NCI-H2081 treated with DMSO at 0.1 percent for 48 hours (cell line): Measurements from ENCODE around the gene HYLS1.
"Not testable (repeated sequence)": the region's sequence is repeated elsewhere in the genome, so short reads cannot be mapped to it uniquely, and the experiment has no call there.

Experiments
- DNase-seq: peaks from one replicate; lab custom pipeline; 2025; lab: John Stamatoyannopoulos, UW

The HYLS1 gene

DNA sequence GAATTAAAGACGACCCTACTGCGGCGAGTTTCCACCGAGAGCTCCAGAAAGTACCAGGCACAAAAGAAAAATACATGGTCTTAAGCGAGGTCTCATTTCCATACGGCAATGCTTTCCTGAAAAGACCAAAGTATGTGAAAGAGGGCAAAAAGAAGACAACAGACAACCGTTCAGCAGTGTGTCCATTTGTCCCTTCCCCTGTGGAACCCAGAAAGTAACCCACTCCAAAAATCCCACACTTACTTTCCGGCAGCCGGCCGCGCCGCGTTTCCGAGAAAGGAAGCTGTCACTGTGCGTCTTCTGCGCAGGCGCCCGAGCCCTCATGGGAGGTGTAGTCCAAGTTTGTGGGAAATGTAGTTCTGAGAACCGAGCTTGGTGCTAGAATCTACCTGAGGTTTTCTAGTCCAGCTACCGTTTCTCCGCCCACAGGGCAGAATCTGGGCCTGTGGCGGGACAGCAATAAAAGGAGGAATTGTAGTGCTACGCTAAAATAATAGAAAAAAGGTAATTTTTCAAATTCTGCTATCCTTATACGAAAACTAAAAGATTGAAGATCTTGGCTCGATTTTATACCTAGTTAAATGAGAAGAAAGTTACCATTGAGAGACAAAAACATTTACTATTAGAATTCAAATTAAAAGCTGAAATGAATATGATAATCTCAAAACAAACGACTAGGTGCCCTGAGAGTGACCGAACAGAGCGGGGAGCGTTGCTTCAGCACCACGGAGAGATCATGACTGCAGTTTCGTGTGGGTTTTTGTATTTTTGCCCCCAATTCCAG, 15.7 kb downstream of the HYLS1 start, which contains the start of gene PUS3:
TSS of gene PUS3 (minus strand) at position 280 of the 784 bp plus-strand sequence. CDS start 6,922 bp downstream, outside the sequence.
- DNase-seq, result peak; percentile 87

DNA sequence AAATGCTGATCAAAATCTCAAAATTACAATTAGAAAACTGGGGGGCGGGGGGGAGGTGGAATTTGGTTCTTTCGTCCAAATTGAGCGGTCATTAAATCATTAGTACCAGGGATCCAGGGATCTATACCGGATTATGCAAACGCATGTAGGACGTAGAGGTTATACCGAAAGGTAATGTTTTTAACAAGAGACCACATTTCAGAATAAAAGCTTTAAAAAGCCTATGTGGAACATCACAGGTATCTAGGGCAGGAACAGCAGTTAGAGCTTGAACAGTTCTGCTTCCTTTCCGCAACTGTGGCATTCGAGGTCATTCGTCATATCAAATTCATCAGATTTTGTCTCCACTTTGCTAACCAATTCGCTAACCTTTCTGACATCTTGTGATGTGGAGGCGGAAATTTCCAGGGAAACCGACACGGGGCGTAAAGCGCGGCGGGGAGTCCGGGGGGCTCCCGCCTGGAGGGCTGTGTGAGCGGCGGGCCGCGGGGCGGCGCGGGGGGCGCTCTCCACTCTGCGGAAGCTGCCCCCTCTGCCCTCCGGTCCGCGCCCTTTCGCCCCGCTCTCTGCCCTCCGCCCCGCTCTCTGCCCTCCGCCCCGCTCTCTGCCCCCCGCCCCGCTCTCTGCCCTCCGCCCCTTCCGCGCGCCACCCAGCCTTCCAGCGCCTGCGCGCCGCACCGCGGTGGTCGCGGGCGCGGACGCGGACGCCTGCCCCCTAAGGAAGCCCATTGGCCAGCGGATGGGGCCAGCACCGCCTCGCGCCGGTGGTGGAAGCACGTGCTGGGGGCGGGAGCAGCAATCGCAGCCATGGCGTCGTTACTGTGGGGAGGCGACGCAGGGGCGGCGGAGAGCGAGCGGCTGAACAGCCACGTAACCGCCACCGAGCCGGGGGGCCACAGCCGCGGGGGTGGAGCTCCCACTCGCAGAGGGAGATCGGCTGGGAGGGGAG, 16.5 kb downstream of the HYLS1 start, which contains the start of gene DDX25:
TSS of gene DDX25 (plus strand) at position 798 of the 949 bp plus-strand sequence. CDS start at position 808, 10 bp downstream.
- DNase-seq, result no peak

DNA sequence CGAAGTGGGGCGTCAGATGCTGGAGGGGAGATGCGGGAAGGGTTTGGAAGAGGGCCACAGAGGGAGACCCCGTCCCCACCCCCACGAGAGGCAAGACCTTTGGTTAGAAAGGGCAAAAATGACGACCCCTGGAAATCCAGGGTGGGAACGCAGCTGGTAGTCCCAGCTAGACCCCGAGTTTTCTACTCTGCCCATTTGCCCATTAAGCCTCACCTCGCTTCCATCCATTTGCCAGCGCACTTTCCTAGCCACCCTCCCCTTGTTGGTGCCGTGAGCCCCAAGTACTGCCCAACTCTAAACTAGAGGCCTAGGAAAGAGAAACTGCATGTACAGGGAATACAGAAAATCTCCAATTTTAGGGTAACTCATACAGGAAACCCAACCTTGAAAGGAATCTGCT, 17.2 kb downstream of the HYLS1 start:
- DNase-seq, result no peak

DNA sequence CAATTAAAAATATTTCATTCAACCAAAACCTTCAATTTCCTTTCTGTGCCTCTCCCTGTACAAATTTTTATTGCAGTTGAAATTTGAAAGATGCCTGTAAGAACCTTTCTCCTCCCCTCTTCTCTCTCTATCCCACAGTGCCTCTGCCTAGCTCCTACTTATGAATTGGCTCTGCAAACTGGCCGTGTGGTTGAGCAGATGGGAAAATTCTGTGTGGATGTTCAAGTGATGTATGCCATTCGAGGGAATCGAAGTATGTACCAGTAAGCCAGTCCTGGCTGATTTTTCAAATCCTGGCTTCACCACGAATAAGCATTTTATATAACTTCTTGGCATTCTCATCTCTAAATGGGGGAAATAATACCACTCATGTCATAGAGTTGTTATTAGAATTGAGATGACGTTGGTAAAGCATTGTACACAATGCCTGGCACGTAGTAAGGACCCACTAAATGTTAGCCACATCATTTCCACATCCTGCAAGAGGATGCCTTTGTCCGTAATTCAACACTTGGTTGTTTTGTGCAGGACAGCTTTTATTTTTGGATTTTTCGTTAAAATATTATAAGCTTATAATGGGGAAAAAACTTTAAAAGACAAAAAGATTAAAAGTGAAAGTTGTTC, 22.9 kb downstream of the HYLS1 start:
- no peak for DNase-seq

GRCh38 chr11:125914601-125915000, 27.1 kb downstream of the HYLS1 start:
- DNase-seq, result not testable (repeated sequence)

DNA sequence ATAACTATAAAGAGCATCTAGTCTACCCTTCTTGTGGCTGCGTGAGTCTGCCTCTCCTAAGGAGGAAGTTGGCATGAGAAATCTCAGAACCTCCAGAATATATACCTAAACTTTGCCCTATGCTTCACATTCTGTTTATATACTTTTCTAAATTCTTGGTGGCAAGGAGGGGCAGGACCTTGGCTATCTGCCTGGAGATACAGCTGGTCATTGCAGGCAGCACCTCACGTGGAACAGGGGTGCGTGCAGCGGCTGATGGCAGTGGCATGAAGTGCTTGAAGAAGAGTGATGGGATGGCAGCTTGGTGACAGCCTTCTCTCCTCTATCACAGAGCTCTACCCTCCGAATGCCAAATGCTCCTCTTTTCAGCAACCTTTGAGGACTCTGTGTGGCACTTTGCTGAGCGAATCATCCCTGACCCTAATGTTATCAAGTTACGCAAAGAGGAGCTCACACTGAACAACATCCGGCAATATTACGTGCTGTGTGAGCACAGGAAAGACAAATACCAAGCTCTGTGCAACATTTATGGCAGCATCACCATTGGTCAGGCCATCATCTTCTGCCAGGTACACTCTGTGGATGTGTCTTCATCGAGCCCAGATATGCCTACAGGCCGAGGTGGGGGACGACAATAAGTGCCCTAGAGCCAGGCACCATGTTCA, 29.3 kb downstream of the HYLS1 start:
- no peak for DNase-seq

GRCh38 chr11:125918140-125918840, 30.8 kb downstream of the HYLS1 start:
- no peak for DNase-seq

- no peak for DNase-seq
Observed at GRCh38 chr11:125921042-125921441, 33.6 kb downstream of the HYLS1 start.

GRCh38 chr11:125922156-125922555, 34.7 kb downstream of the HYLS1 start:
- no peak for DNase-seq

- peak; percentile 4 for DNase-seq
Observed at GRCh38 chr11:125923012-125923579, 35.6 kb downstream of the HYLS1 start.

DNA sequence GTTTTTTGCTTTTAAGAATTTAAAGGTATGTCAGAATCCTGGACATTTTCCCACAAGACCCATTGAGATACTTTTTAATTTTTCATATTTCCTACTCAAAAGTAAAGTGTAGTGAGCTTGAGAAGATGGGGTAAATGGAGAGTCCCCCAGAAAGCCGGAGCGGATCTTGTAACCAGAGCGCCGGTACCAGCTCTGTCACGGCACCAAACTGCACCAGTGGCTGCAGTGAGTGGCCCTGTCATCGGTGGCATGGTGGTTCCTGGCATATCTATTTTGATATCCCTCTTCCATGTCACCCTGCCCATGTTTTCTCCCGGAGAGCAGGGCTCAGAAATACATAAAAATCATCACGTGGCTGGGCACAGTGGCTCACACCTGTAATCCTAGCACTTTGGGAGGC, 36.2 kb downstream of the HYLS1 start:
- DNase-seq, result no peak

DNA sequence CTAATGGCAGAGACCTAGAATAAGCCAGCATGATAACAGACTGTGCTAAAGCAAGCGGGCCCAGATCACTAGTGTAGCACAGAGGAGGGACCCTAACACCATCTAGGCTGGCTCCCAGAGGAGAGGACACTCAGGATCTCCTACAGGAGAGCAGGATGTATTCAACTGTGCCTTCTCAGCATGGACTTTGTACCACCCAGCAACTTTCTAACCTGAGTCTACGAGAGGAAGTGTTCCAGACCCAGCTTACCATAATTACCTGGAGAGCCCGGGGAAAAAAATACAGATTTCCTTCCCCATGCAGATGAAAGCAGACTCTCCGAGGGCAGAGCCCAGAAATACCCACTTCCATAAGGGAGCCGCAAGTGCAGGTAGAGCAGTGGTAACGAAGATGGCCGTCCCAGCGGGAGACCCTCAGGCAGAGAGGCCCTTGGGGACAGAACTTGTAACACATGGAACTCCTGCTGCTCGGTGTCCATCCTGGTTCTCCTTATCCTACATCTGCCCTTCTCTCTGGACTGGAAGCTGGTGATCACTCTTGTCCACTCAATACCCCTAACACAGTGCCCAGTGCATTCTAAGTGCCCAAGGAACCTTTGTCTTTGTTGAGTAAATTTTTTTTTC, 37.0 kb downstream of the HYLS1 start:
- DNase-seq, result no peak

DNA sequence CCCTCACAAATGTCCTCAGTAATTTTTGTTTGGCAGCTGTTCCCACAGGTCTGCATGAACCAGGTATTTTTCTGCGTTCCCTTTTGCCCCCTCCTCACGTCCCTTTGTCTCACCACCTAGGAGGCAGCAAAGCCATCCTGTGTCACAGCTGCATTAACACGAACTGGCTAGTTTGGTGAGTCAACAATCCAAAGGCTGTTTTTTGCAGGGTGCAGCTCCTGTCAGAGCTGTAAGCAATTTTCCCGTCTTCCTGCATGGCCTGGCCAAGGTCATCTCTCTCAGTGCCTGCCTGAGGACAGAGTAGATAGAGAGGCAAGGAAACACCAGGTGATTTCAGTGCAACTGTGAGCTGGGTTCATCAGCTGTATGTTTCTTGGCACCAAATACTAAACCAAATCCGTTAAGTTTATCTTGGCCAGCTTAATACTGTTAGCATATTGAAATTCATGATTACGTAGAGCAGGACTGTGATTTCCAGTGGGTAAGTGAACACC, 37.8 kb downstream of the HYLS1 start:
- peak; percentile 28 for DNase-seq

DNA sequence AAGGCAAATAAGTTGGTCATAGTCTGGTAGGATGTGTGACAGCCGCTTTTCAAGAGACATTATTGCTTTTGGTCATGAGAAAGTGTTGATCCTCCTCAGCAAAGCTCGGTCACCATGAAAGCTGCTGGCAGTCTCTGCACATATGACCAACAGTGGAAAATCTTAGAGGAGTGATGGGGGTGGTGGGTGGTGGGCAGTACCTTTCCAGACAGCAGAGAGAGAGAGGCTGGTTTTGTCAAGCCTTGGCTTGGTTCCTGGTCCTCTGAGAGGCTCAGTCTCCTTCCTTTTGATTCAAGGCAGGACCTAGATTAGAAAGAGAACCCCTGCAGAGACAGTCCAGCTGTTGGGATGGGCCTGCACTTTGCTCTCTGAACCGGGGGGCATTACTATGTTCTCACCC, 38.3 kb downstream of the HYLS1 start:
- DNase-seq, result no peak

DNA sequence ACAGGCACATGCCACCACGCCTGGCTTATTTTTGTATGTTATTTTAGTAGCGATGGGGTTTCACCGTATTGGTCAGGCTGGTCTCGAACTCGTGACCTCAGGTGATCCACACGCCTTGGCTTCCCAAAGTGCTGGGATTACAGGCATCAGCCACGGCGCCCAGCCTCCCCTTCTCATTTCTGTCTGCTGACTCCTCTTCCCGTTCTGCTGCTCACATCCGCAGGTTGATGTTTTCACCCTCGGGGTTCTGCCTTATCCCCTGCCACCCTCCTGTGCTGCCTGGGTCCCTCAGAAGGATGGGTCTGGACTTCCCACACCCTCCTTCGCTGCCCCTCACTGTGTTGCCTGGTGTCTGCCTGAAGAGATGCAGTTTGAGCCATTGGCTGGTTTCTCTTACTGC, 39.2 kb downstream of the HYLS1 start:
- no peak for DNase-seq

DNA sequence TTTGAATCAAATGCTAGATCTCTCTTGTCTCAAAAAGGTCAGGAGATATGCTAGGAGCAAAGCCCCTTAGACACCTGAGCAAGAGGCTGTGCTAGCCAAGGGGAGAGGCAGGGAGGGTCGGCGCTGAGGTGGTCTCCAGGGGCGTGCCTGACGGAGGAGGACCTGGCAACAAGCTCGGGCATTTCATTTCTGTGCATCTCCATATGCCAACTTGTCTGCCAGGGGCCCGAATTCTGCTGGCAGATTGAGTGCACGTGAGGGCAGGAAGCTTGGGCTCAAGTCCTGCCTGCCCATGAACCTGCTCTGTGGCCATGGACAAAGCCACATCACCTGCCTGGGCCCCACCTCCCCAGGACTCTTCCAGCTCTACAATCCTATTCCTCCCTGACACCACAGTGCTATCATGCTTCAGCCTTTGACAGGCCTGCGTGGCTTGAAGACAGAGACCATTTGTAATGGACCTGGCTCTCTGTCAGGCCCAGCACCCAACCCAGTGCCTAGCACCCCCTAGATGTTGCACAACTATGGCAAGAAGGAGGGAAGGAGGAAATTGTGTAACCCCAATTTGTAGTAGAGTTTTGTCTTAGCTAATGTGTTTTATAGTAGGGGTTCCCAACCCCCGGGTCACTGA, 42.1 kb downstream of the HYLS1 start:
- no peak for DNase-seq

GRCh38 chr11:125930076-125930450, 42.6 kb downstream of the HYLS1 start:
- DNase-seq, result no peak

DNA sequence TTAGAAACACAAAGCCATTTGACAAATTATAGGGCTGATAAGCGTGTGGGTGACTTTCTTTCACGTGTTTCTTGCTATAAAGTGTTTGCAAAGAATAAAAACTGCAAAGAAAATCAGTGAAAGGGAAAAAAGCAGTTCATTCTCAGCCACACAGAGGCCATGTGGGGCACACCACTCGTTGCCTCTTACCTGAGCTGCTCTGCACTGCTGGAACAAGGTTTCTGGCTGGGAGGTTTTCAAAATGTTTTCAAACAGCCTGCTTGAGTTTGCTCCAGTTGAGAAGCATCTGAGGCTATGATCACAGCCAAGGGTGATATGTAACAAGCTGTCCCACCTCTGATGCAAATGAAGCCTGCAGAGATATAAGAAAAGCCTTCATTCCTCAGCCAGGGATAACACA, 43.6 kb downstream of the HYLS1 start:
- no peak for DNase-seq

DNA sequence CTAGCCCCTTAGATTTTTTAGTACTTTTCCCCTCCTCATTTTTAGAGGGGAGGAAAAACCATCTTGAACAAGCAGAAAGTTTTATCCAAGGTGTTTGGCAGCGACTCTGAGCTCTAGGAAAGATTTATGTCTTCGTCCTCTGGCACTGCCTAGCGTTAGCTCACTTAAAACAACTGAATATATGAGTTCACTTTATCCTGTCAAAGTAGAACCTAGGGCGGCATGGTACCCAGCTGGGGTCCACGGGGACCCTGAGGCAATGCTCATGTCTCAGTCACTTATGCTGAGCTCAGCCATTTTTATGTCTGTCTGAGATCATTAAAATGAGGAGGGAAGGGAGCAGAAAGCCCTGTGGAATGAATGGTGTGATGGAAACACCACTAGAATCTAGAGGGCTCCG, 44.2 kb downstream of the HYLS1 start:
- no peak for DNase-seq

- no peak for DNase-seq
Observed at GRCh38 chr11:125932301-125932700, 44.8 kb downstream of the HYLS1 start.
